ENCODE measurements around the gene ACADM. TPM values are rescaled to one million over a fixed set of nuclear protein-coding genes. Genes with fewer than 3 reads are reported as not detected.
A peak's percentile ranks its signal among the peaks of the same experiment; 100 is the strongest.

ACADM gene
- total RNA-seq (2021; ENCODE audit: unreplicated experiment) (48.7 TPM), Bru-seq, nascent RNA (percentile 75 among the genes with signal in this experiment), BruChase-seq, experiment 1, labeled RNA remaining after a 6-hour chase (percentile 80 among the genes with signal in this experiment), BruChase-seq, experiment 2, labeled RNA remaining after a 2-hour chase (percentile 74 among the genes with signal in this experiment)
- polyA plus RNA-seq (2012): 14.9 and 24.9 TPM in 2 replicates
- long read RNA-seq, transcript ACADM-202 (12 exons, 2,619 nt): major isoform, 56 of 66 reads
- long read RNA-seq, partial matches to known transcripts: 4 of 66 reads
- long read RNA-seq, other reads (novel, unspliced or antisense): 5 of 66 reads

- Histone ChIP-seq H2AFZ (ENCODE audit: low read depth, low read length, poor library complexity, severe bottlenecking) (peak within 1 kb of the TSS; percentile 47), H3K79me2 (ENCODE audit: insufficient read depth, low read length) (peaks cover 44% of the 10 kb centered on the region), H3K9ac (ENCODE audit: low read length) (peak within 1 kb of the TSS; percentile 87), H3K27me3 (ENCODE audit: insufficient read depth, low read length) (no peaks in the 10 kb centered on the region), H3K4me3 (replicated peaks in 1 of 2; ENCODE audit: low read depth in 1 of 2, low read length in 2 of 2) (peak within 1 kb of the TSS; percentile 85 to 88), H3K27ac (ENCODE audit: low read depth, low read length) (peak within 1 kb of the TSS; percentile 47), H4K20me1 (ENCODE audit: insufficient read depth) (no peaks in the 10 kb centered on the region), H3K4me2 (ENCODE audit: low read length) (peak within 1 kb of the TSS; percentile 80), H3K9me2 (ENCODE audit: insufficient read depth) (no peaks in the 10 kb centered on the region), H3K4me1 (ENCODE audit: control insufficient read depth in 1 of 2, insufficient read depth in 2 of 2, low read length in 2 of 2) (peaks cover 12 to 25% of the 10 kb centered on the region in 2 experiments), H3K9me3 (ENCODE audit: control insufficient read depth in 1 of 2, insufficient read depth in 1 of 2, low read depth in 1 of 2, low read length in 2 of 2) (no peaks in the 10 kb centered on the region), H3K36me3 (ENCODE audit: control insufficient read depth in 1 of 2, insufficient read depth in 2 of 2, low read length in 2 of 2) (no peaks in the 10 kb centered on the region)
- intact Hi-C loops (cut with micrococcal nuclease): loop anchor here (1.0 kb wide), 1 partner anchor 61 kb away; no protein-coding TSS in a partner anchor
- ATAC-seq (peak; percentile 96), DNase-seq (ENCODE audit: low read depth, low spot score) (peak; percentile 60)
- CTCF ChIA-PET: no interaction called here
- no TSS peak for BruUV-seq (replicated peaks)
- no peak for TF ChIP-seq POLR2A (IDR thresholded peaks at IDR 0.05; ENCODE audit: borderline replicate concordance, extremely low read depth, insufficient read depth, insufficient read length)
- TF ChIP-seq SP1 (IDR thresholded peaks at IDR 0.05; ENCODE audit: low read depth): peak; percentile 61
- peak; percentile 82 for TF ChIP-seq SIN3A (IDR thresholded peaks at IDR 0.05; ENCODE audit: low read depth)
- TF ChIP-seq ELF1 (IDR thresholded peaks at IDR 0.05; ENCODE audit: borderline replicate concordance, low read depth): no peak; the same call in 1 of the 2 replicates
- TF ChIP-seq TCF7L2 (IDR thresholded peaks at IDR 0.05; ENCODE audit: borderline replicate concordance, extremely low read depth, insufficient read depth, insufficient read length): no peak
- peak; percentile 34; the same call in 1 of the 2 replicates for TF ChIP-seq ZFX (IDR thresholded peaks at IDR 0.05)
- peak; percentile 87 for TF ChIP-seq POLR2AphosphoS5 (IDR thresholded peaks at IDR 0.05; ENCODE audit: low read depth, low read length)
- peak; percentile 97 for TF ChIP-seq EGR1 (IDR thresholded peaks at IDR 0.05; ENCODE audit: low read depth)
- TF ChIP-seq ZBTB33 (IDR thresholded peaks at IDR 0.05; ENCODE audit: extremely low read depth, insufficient replicate concordance, low read length): peak; percentile 30
- TF ChIP-seq MAX (IDR thresholded peaks at IDR 0.05): peak; percentile 70
- TF ChIP-seq SRF (IDR thresholded peaks at IDR 0.05; ENCODE audit: low read depth): no peak
- peak; percentile 71 for TF ChIP-seq YY1 (IDR thresholded peaks at IDR 0.05; ENCODE audit: extremely low read depth, insufficient replicate concordance, low read depth, low read length)
- RAD21 ChIA-PET (ENCODE audit: low non-redundant PET in 1 of 2, low total read pairs in 2 of 2, uncharacterized antibody in 2 of 2, unreplicated experiment in 2 of 2): no interaction called here
- POLR2A ChIA-PET: interaction anchor here (1.3 kb wide), 1 partner anchor 61 kb away, joined by 5 read pairs; the partner anchor contains the start of gene RABGGTB
Measured at GRCh38 chr1:75724472-75725022, at the start of gene ACADM. Gene ACADM, plus strand, starts transcription at chr1:75724709. Its CDS starts 79 bp downstream, at chr1:75724788.

Measured in HCT116 (cell line).